ENCODE results near the gene PDK2.

The PDK2 gene

DNA sequence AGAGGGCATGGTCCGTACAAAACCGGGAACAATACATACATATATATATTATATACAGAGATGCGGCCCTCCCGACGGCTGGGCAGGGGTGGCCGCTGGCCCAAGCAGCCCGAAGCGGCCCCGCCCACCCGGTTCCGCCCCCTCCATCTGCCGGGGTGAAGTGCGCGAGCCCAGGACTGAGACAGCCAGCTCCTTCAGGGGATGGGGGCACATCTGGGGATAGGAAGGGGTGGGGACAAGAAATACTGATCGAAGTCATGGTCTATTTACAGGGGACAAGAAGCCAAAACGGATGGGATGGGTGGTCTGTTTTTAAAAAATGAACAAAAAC is 38.6 kb downstream of the PDK2 start (continued):
- TF ChIP-seq, protein P1, sequence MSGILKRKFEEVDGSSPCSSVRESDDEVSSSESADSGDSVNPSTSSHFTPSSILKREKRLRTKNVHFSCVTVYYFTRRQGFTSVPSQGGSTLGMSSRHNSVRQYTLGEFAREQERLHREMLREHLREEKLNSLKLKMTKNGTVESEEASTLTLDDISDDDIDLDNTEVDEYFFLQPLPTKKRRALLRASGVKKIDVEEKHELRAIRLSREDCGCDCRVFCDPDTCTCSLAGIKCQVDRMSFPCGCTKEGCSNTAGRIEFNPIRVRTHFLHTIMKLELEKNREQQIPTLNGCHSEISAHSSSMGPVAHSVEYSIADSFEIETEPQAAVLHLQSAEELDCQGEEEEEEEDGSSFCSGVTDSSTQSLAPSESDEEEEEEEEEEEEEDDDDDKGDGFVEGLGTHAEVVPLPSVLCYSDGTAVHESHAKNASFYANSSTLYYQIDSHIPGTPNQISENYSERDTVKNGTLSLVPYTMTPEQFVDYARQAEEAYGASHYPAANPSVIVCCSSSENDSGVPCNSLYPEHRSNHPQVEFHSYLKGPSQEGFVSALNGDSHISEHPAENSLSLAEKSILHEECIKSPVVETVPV (CRISPR knock-in tag; IDR thresholded peaks at IDR 0.05) = no peak
- TF ChIP-seq ZFP30 (CRISPR knock-in tag; IDR thresholded peaks at IDR 0.05) (no peak), ZNF8 (CRISPR knock-in tag; IDR thresholded peaks at IDR 0.05) (no peak)

DNA sequence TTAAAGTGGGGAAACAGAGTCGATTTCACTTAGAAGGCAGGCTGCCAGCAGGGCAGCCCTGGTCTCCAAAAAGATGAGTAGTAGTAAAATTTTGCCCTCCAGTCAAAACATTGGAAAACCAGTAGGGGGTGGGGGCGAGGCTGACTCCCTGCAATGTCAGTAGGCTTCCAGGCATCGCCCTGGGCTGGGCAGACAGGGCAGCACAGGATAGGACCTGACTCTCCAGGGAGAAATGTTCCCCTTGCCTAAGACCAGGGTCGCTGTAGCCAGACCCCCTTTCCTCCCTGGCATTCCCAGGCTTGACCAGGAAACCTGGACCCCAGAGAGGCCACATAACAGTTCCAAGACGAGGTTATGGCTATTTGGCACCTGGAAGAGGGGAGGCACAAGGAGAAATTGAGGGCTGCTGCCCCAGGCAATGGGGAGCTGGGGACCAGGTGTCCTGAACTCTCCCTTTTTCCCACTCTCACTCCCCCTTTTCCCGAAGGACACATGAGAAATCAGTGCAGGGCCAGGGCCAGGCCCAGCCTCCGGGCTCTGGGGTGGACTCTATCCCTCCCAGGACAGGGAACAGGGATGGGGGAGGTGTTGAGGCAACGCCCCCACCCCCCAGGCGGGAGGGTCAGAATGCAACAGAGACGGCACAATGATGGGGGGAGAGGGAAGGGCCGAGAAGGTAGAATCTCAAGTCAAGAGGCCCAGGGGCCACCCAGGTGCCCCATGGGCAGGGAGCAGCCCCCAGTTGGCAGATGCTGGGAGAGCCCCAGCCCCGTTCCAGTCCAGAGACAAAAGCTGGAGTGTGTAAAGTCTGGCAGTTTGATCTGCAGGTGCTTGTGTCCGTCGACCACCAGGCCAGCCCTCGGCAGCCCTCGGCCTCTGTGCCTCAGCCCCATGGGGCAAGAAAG is 39.3 kb downstream of the PDK2 start:
- ATAC-seq = no peak
- no peak for TF ChIP-seq TCF4 (CRISPR knock-in tag; IDR thresholded peaks at IDR 0.05; ENCODE audit: borderline replicate concordance)
- TF ChIP-seq OSR1 (CRISPR knock-in tag; IDR thresholded peaks at IDR 0.05) = no peak
- no peak for TF ChIP-seq CSDC2 (CRISPR knock-in tag; IDR thresholded peaks at IDR 0.05)
- no peak for TF ChIP-seq ZFP30 (CRISPR knock-in tag; IDR thresholded peaks at IDR 0.05)
- TF ChIP-seq, protein P2, sequence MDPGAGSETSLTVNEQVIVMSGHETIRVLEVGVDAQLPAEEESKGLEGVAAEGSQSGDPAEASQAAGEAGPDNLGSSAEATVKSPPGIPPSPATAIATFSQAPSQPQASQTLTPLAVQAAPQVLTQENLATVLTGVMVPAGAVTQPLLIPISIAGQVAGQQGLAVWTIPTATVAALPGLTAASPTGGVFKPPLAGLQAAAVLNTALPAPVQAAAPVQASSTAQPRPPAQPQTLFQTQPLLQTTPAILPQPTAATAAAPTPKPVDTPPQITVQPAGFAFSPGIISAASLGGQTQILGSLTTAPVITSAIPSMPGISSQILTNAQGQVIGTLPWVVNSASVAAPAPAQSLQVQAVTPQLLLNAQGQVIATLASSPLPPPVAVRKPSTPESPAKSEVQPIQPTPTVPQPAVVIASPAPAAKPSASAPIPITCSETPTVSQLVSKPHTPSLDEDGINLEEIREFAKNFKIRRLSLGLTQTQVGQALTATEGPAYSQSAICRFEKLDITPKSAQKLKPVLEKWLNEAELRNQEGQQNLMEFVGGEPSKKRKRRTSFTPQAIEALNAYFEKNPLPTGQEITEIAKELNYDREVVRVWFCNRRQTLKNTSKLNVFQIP (CRISPR knock-in tag; IDR thresholded peaks at IDR 0.05; ENCODE audit: borderline replicate concordance, low read depth) = no peak
- no peak for TF ChIP-seq PPARA (CRISPR knock-in tag; IDR thresholded peaks at IDR 0.05; ENCODE audit: borderline replicate concordance)
- TF ChIP-seq BACH2 (CRISPR knock-in tag; IDR thresholded peaks at IDR 0.05; ENCODE audit: borderline replicate concordance) = no peak
- TF ChIP-seq, protein P3, sequence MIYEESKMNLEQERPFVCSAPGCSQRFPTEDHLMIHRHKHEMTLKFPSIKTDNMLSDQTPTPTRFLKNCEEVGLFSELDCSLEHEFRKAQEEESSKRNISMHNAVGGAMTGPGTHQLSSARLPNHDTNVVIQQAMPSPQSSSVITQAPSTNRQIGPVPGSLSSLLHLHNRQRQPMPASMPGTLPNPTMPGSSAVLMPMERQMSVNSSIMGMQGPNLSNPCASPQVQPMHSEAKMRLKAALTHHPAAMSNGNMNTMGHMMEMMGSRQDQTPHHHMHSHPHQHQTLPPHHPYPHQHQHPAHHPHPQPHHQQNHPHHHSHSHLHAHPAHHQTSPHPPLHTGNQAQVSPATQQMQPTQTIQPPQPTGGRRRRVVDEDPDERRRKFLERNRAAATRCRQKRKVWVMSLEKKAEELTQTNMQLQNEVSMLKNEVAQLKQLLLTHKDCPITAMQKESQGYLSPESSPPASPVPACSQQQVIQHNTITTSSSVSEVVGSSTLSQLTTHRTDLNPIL (CRISPR knock-in tag; IDR thresholded peaks at IDR 0.05; ENCODE audit: low read depth) = no peak
- TF ChIP-seq ISL1 (CRISPR knock-in tag; IDR thresholded peaks at IDR 0.05) = no peak
- TF ChIP-seq GLIS3 (CRISPR knock-in tag; IDR thresholded peaks at IDR 0.05) = no peak
- no peak for TF ChIP-seq SNAI2 (CRISPR knock-in tag; IDR thresholded peaks at IDR 0.05)
- TF ChIP-seq RARB (CRISPR knock-in tag; IDR thresholded peaks at IDR 0.05) = no peak
- TF ChIP-seq ZC3H10 (CRISPR knock-in tag; IDR thresholded peaks at IDR 0.05) = no peak
- TF ChIP-seq, protein P1 (CRISPR knock-in tag; IDR thresholded peaks at IDR 0.05) = no peak
- TF ChIP-seq ZNF70 (CRISPR knock-in tag; IDR thresholded peaks at IDR 0.05) = no peak
- TF ChIP-seq, protein P4, sequence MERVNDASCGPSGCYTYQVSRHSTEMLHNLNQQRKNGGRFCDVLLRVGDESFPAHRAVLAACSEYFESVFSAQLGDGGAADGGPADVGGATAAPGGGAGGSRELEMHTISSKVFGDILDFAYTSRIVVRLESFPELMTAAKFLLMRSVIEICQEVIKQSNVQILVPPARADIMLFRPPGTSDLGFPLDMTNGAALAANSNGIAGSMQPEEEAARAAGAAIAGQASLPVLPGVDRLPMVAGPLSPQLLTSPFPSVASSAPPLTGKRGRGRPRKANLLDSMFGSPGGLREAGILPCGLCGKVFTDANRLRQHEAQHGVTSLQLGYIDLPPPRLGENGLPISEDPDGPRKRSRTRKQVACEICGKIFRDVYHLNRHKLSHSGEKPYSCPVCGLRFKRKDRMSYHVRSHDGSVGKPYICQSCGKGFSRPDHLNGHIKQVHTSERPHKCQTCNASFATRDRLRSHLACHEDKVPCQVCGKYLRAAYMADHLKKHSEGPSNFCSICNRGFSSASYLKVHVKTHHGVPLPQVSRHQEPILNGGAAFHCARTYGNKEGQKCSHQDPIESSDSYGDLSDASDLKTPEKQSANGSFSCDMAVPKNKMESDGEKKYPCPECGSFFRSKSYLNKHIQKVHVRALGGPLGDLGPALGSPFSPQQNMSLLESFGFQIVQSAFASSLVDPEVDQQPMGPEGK (CRISPR knock-in tag; IDR thresholded peaks at IDR 0.05; ENCODE audit: borderline replicate concordance) = no peak
- TF ChIP-seq, protein P5, sequence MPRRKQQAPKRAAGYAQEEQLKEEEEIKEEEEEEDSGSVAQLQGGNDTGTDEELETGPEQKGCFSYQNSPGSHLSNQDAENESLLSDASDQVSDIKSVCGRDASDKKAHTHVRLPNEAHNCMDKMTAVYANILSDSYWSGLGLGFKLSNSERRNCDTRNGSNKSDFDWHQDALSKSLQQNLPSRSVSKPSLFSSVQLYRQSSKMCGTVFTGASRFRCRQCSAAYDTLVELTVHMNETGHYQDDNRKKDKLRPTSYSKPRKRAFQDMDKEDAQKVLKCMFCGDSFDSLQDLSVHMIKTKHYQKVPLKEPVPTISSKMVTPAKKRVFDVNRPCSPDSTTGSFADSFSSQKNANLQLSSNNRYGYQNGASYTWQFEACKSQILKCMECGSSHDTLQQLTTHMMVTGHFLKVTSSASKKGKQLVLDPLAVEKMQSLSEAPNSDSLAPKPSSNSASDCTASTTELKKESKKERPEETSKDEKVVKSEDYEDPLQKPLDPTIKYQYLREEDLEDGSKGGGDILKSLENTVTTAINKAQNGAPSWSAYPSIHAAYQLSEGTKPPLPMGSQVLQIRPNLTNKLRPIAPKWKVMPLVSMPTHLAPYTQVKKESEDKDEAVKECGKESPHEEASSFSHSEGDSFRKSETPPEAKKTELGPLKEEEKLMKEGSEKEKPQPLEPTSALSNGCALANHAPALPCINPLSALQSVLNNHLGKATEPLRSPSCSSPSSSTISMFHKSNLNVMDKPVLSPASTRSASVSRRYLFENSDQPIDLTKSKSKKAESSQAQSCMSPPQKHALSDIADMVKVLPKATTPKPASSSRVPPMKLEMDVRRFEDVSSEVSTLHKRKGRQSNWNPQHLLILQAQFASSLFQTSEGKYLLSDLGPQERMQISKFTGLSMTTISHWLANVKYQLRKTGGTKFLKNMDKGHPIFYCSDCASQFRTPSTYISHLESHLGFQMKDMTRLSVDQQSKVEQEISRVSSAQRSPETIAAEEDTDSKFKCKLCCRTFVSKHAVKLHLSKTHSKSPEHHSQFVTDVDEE (CRISPR knock-in tag; IDR thresholded peaks at IDR 0.05) = no peak

Measured in SK-N-SH treated with all-trans-retinoic acid at 6 μM for 48 hours (cell line).